A673 (cell line): Measurements from ENCODE around the gene SHISAL1. TPM values are rescaled to one million over a fixed set of nuclear protein-coding genes. Genes with fewer than 3 reads are reported as not detected.

Source experiments
- BruUV-seq: library from RNA; stranded (reverse); fragments of 400-500 nt; replicated peaks from 2 replicates; lab custom pipeline; 2021; lab: Mats Ljungman, UMichigan
- CTCF ChIA-PET: fragments of 300-600 bp; sonication (Branson Sonifier 250); formaldehyde crosslinking; loops from one replicate; lab custom pipeline; 2022; ENCODE audit warnings: antibody characterized with exemption; lab: Charles Lee
- POLR2A ChIA-PET: fragments of 300-600 bp; sonication (Branson Sonifier 250); formaldehyde crosslinking; loops from one replicate; lab custom pipeline; 2022; ENCODE audit warnings: antibody characterized with exemption; ENCODE audit not compliant: low non-redundant PET; lab: Charles Lee
- DNase-seq: peaks from one replicate; pipeline ENCODE4 v3.0.0-alpha.2; 2015; ENCODE audit warnings: low spot score
- H3K27ac ChIP-seq: fragments of 200-600 bp; sonication (generic); 2 replicates; pipeline ENCODE4 v1.5.1; 2016; ENCODE audit warnings: mixed run types, low read depth, mild to moderate bottlenecking, mixed read lengths, antibody characterized with exemption, low read length; ENCODE audit not compliant: poor library complexity, severe bottlenecking
- H3K27me3 ChIP-seq: fragments of 200-600 bp; sonication (generic); replicated peaks from 2 replicates; pipeline ENCODE4 v1.6.1; 2017; ENCODE audit warnings: mixed run types, low read depth, mild to moderate bottlenecking, mixed read lengths, antibody characterized with exemption, low read length; ENCODE audit not compliant: insufficient read depth, poor library complexity
- H3K36me3 ChIP-seq: fragments of 200-600 bp; sonication (generic); 2 replicates; pipeline ENCODE4 v1.6.1; 2016; ENCODE audit warnings: mixed run types, mild to moderate bottlenecking, mixed read lengths, antibody characterized with exemption, low read length; ENCODE audit not compliant: insufficient read depth, poor library complexity, severe bottlenecking
- H3K4me1 ChIP-seq: fragments of 200-600 bp; sonication (generic); 2 replicates; pipeline ENCODE4 v1.6.1; 2017; ENCODE audit warnings: mixed run types, mild to moderate bottlenecking, mixed read lengths, antibody characterized with exemption, low read length; ENCODE audit not compliant: insufficient read depth, poor library complexity, severe bottlenecking
- H3K4me3 ChIP-seq: fragments of 200-600 bp; sonication (generic); 2 replicates; pipeline ENCODE4 v1.5.1; 2016; ENCODE audit warnings: low read depth, mixed run types, mild to moderate bottlenecking, mixed read lengths, low read length; ENCODE audit not compliant: poor library complexity, severe bottlenecking
- H3K9me3 ChIP-seq: fragments of 200-600 bp; sonication (generic); 2 replicates; pipeline ENCODE4 v1.6.1; 2016; ENCODE audit warnings: mixed run types, low read depth, mild to moderate bottlenecking, mixed read lengths, antibody characterized with exemption, low read length; ENCODE audit not compliant: poor library complexity, severe bottlenecking
- CTCF ChIP-seq: fragments of 300-800, 200-600 bp; sonication (generic); conservative IDR thresholded peaks from 2 replicates; pipeline ENCODE4 v1.5.1; 2017; ENCODE audit warnings: low read depth, mild to moderate bottlenecking, antibody characterized with exemption, low read length, moderate library complexity, mixed read lengths
- EZH2 ChIP-seq: fragments of 200-600 bp; sonication (generic); IDR thresholded peaks from 2 replicates; pipeline ENCODE4 v1.6.1; 2017; ENCODE audit warnings: borderline replicate concordance, low read depth, mild to moderate bottlenecking, mixed read lengths, antibody characterized with exemption, low read length; ENCODE audit not compliant: poor library complexity, severe bottlenecking
- intact Hi-C: fragments of 100-400 bp; cut with micrococcal nuclease; formaldehyde crosslinking; loops from one replicate; pipeline ENCODE4 v1.10.0; 2022; ENCODE audit not compliant: unreplicated experiment
- total RNA-seq: library from RNA; stranded (reverse); gene quantifications from 2 replicates; pipeline ENCODE4 v1.2.3, GENCODE V29; 2021

Gene SHISAL1
- total RNA-seq, 1 experiment from 2014 or later = 1.8 TPM

GRCh38 chr22:44332946-44333345, 20.2 kb upstream of the SHISAL1 start:
- H3K9me3 ChIP-seq = no peaks in the 10 kb centered on the region
- ChIA-PET POLR2A (no interaction called here), CTCF (no interaction called here)
- no TSS peak for BruUV-seq
- H3K4me1 ChIP-seq = no peaks in the 10 kb centered on the region
- no peak overlapping the region for H3K27ac ChIP-seq
- no peak for DNase-seq
- intact Hi-C loops = loop anchor here (5.0 kb wide), 1 partner anchor 51 kb away; no protein-coding TSS in a partner anchor
- peaks cover 32% of the 10 kb centered on the region for H3K27me3 ChIP-seq
- H3K36me3 ChIP-seq = no peaks in the 10 kb centered on the region
- no peak for TF ChIP-seq EZH2
- no peak for TF ChIP-seq CTCF
- no peak overlapping the region for H3K4me3 ChIP-seq

GRCh38 chr22:44331881-44332714, 19.3 kb upstream of the SHISAL1 start:
- no TSS peak for BruUV-seq
- TF ChIP-seq EZH2 (no peak), CTCF (0 out of 2 replicates have a peak, but pooled peaks have one; percentile 12)
- Histone ChIP-seq H3K27ac (no peak overlapping the region), H3K36me3 (no peaks in the 10 kb centered on the region), H3K27me3 (peaks cover 32% of the 10 kb centered on the region), H3K4me3 (peak overlapping the region; percentile 39), H3K4me1 (no peaks in the 10 kb centered on the region), H3K9me3 (no peaks in the 10 kb centered on the region)
- intact Hi-C loops = loop anchor here (5.0 kb wide), 1 partner anchor 50 kb away; no protein-coding TSS in a partner anchor
- no peak for DNase-seq
- ChIA-PET CTCF (no interaction called here), POLR2A (interaction anchor here (0.6 kb wide), 1 partner anchor 295 kb away, joined by 14 read pairs; no protein-coding TSS in a partner anchor)

GRCh38 chr22:44330744-44331660, 18.3 kb upstream of the SHISAL1 start:
- TF ChIP-seq EZH2 (peak; percentile 69), CTCF (no peak)
- peaks cover 6% of the 10 kb centered on the region for H3K4me1 ChIP-seq

More at GRCh38 chr22:44330744-44331660, 18.3 kb upstream of the SHISAL1 start:
- no peak for DNase-seq
- peak overlapping the region; percentile 36 for H3K4me3 ChIP-seq
- ChIA-PET CTCF (interaction anchor here (0.6 kb wide), 1 partner anchor 36 kb away, joined by 7 read pairs; no protein-coding TSS in a partner anchor), POLR2A (interaction anchor here (0.6 kb wide), 1 partner anchor 294 kb away, joined by 14 read pairs; no protein-coding TSS in a partner anchor)
- intact Hi-C loops = loop anchor here (5.0 kb wide), 1 partner anchor 49 kb away; no protein-coding TSS in a partner anchor
- no peaks in the 10 kb centered on the region for H3K36me3 ChIP-seq
- no peak overlapping the region for H3K27ac ChIP-seq
- no TSS peak for BruUV-seq
- no peaks in the 10 kb centered on the region for H3K9me3 ChIP-seq
- H3K27me3 ChIP-seq = peaks cover 32% of the 10 kb centered on the region
